Stomach smooth muscle (tissue), 2 donors: ENCODE data around the gene SSC4D.
A peak's percentile ranks its signal among the peaks of the same experiment; 100 is the strongest.

Experiments
- H3K27ac ChIP-seq: one replicate; pipeline ENCODE4 v1.7.0; 2013; ENCODE audit warnings: mild to moderate bottlenecking, low read length, inconsistent platforms
- H3K27me3 ChIP-seq, 2 donors: one replicate each; pipeline ENCODE4 v1.7.0; 2013; ENCODE audit warnings: low read length in 2 of 2; ENCODE audit not compliant: insufficient read depth in 2 of 2, control insufficient read depth in 1 of 2
- H3K36me3 ChIP-seq, 2 donors: one replicate each; pipeline ENCODE4 v1.7.0; 2013; ENCODE audit warnings: low read length in 2 of 2; ENCODE audit not compliant: control insufficient read depth in 2 of 2, insufficient read depth in 2 of 2
- H3K4me1 ChIP-seq: one replicate; pipeline ENCODE4 v1.7.0; 2013; ENCODE audit warnings: low read length; ENCODE audit not compliant: control insufficient read depth, insufficient read depth
- H3K4me3 ChIP-seq, 2 donors: one replicate each; pipeline ENCODE4 v1.7.0; 2013; ENCODE audit warnings: low read length in 2 of 2
- H3K9ac ChIP-seq, 2 donors: one replicate each; pipeline ENCODE4 v1.7.0; 2013; ENCODE audit warnings: low read length in 2 of 2, mild to moderate bottlenecking in 1 of 2
- H3K9me3 ChIP-seq, 2 donors: one replicate each; pipeline ENCODE4 v1.7.0; 2013; ENCODE audit warnings: low read length in 2 of 2; ENCODE audit not compliant: control insufficient read depth in 2 of 2
- donor health status: healthy.
- donor health status: Pancreatic carcinoma.

Gene SSC4D

GRCh38 chr7:76352193-76352592 is 57.3 kb downstream of the SSC4D start:
- Histone ChIP-seq H3K27me3 (no peaks in the 10 kb centered on the region), H3K4me1 (peaks cover 18% of the 10 kb centered on the region), H3K9me3 (no peaks in the 10 kb centered on the region), H3K4me3 (peak overlapping the region in 1 of 2 donors; percentile 29), H3K36me3 (peaks cover under 1 to 9% of the 10 kb centered on the region in 2 donors), H3K27ac (no peak overlapping the region), H3K9ac (no peak overlapping the region)

DNA sequence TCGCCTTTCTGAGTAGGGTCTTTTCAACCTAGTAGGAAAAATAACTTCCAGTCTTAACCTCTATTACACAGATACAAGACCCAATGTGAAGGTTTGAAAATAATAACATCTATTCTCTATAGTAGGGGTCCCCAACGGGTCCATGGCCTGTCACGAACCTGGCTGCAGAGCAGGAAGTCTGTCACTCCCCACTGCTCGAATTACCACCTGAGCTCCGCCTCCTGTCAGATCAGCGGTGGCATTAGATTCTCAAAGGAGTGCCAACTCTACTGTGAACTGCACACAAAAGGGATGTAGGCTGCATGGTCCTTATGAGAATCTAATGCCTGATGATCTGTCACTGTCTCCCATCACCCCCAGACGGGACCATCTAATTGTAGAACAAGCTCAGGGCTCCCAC is 58.1 kb downstream of the SSC4D start:
- peaks cover 9 to 18% of the 10 kb centered on the region in 2 donors for H3K36me3 ChIP-seq
- H3K9ac ChIP-seq: no peak overlapping the region
- H3K27ac ChIP-seq: no peak overlapping the region
- H3K4me1 ChIP-seq: peaks cover 19% of the 10 kb centered on the region
- no peaks in the 10 kb centered on the region for H3K9me3 ChIP-seq
- no peaks in the 10 kb centered on the region for H3K27me3 ChIP-seq
- H3K4me3 ChIP-seq: no peak overlapping the region

- H3K27ac ChIP-seq: no peak overlapping the region
- H3K9ac ChIP-seq: no peak overlapping the region
- H3K4me3 ChIP-seq: no peak overlapping the region
- no peaks in the 10 kb centered on the region for H3K27me3 ChIP-seq
- no peaks in the 10 kb centered on the region for H3K9me3 ChIP-seq
- H3K36me3 ChIP-seq: peaks cover 21 to 31% of the 10 kb centered on the region in 2 donors
- H3K4me1 ChIP-seq: peaks cover 16% of the 10 kb centered on the region
Observed at GRCh38 chr7:76349313-76349885, 60.1 kb downstream of the SSC4D start.

- Histone ChIP-seq H3K9me3 (no peaks in the 10 kb centered on the region), H3K27ac (no peak overlapping the region), H3K4me1 (peaks cover 16% of the 10 kb centered on the region), H3K9ac (no peak overlapping the region), H3K27me3 (no peaks in the 10 kb centered on the region), H3K36me3 (peaks cover 27 to 38% of the 10 kb centered on the region in 2 donors), H3K4me3 (no peak overlapping the region)
Observed at GRCh38 chr7:76347710-76348109, 61.8 kb downstream of the SSC4D start.

DNA sequence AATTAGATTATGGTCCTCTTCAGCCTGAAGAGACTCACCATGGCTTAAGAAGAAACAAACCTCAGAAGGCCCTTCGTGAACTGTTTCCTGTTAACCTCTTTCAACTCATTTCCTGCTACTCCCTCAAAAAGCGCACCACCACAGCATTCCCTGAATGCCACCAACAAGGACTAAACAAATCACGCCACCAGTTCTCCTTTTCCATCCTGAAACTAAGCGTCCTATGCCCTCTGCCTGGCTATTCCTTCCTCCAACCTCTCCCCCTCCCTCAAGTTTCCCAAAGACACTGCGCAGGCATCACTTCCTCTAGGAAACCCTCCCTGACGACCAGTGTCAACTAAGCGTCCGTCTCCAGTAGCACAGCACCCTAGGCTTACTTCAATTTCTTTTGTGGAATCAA is 62.7 kb downstream of the SSC4D start:
- H3K27ac ChIP-seq: no peak overlapping the region
- H3K9ac ChIP-seq: no peak overlapping the region
- no peak overlapping the region for H3K4me3 ChIP-seq
- H3K9me3 ChIP-seq: no peaks in the 10 kb centered on the region
- no peaks in the 10 kb centered on the region for H3K27me3 ChIP-seq
- peaks cover 27 to 38% of the 10 kb centered on the region in 2 donors for H3K36me3 ChIP-seq
- H3K4me1 ChIP-seq: peaks cover 8% of the 10 kb centered on the region

- Histone ChIP-seq H3K36me3 (peaks cover 27 to 38% of the 10 kb centered on the region in 2 donors), H3K27me3 (no peaks in the 10 kb centered on the region), H3K4me1 (peaks cover 7% of the 10 kb centered on the region), H3K27ac (no peak overlapping the region), H3K9me3 (no peaks in the 10 kb centered on the region), H3K4me3 (no peak overlapping the region), H3K9ac (no peak overlapping the region)
Observed at GRCh38 chr7:76346097-76346496, 63.4 kb downstream of the SSC4D start.

DNA sequence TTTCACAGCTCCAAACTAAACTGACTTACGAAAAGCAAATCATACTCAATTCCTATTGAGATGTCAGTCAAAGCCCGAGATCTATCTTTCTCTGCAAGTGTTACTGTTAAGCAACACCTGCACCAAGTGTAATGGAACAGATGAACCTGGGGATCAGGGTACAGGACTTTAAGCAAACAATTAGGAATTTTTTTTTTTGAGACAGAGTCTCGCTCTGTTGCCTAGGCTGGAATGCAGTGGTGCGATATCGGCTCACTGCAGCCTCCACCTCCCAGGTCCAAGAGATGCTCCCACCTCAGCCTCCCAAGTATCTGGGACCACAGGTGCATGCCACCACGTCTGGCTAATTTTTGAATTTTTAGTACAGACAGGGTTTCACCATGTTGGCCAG is 65.6 kb downstream of the SSC4D start:
- Histone ChIP-seq H3K27me3 (no peaks in the 10 kb centered on the region), H3K36me3 (peaks cover 27 to 29% of the 10 kb centered on the region in 2 donors), H3K27ac (no peak overlapping the region), H3K9me3 (no peaks in the 10 kb centered on the region), H3K4me3 (no peak overlapping the region), H3K4me1 (peaks cover 11% of the 10 kb centered on the region), H3K9ac (no peak overlapping the region)

- peaks cover 29% of the 10 kb centered on the region in 2 donors for H3K36me3 ChIP-seq
- H3K4me1 ChIP-seq: peaks cover 11% of the 10 kb centered on the region
- H3K9ac ChIP-seq: no peak overlapping the region
Observed at GRCh38 chr7:76343294-76343930, 66.1 kb downstream of the SSC4D start.

DNA sequence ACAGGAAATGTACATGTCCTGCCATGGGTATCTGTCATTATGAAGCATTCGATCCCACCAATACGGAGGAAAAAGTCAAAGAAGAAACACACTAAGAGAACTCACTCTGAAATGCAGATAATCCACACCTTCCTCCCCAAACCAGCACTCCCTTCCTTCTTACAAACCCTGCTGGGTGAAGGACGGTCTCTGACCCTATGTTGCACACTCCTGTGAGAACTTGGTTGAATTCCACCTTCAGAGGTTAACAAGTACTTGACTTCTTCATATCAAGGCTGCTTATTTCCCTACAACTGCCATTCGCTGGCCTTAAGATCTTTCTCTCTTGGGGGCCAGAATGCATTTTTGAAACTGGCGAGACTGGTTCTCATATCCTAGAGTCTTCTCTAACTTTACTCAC is 67.3 kb downstream of the SSC4D start:
- no peak overlapping the region for H3K27ac ChIP-seq
- no peak overlapping the region for H3K9ac ChIP-seq
- H3K27me3 ChIP-seq: no peaks in the 10 kb centered on the region
- peaks cover 15% of the 10 kb centered on the region for H3K4me1 ChIP-seq
- no peaks in the 10 kb centered on the region for H3K9me3 ChIP-seq
- no peak overlapping the region for H3K4me3 ChIP-seq
- peaks cover 29% of the 10 kb centered on the region in 2 donors for H3K36me3 ChIP-seq

More at GRCh38 chr7:76343294-76343930, 66.1 kb downstream of the SSC4D start:
- Histone ChIP-seq H3K4me3 (no peak overlapping the region), H3K9me3 (no peaks in the 10 kb centered on the region), H3K27ac (no peak overlapping the region), H3K27me3 (no peaks in the 10 kb centered on the region)

- no peaks in the 10 kb centered on the region for H3K9me3 ChIP-seq
- H3K27me3 ChIP-seq: no peaks in the 10 kb centered on the region
- H3K9ac ChIP-seq: no peak overlapping the region
- peaks cover 11% of the 10 kb centered on the region for H3K4me1 ChIP-seq
- peaks cover 15% of the 10 kb centered on the region in 2 donors for H3K36me3 ChIP-seq
- H3K27ac ChIP-seq: no peak overlapping the region
- H3K4me3 ChIP-seq: no peak overlapping the region
Observed at GRCh38 chr7:76340617-76341131, 68.8 kb downstream of the SSC4D start.
